DMS114 treated with DMSO at 0.1 percent for 48 hours (cell line): ENCODE results near the gene MCC.
A peak's percentile ranks its signal among the peaks of the same experiment; 100 is the strongest.

Experiments
- DNase-seq: peaks from one replicate; lab custom pipeline; 2025; ENCODE audit not compliant: unreplicated experiment; lab: John Stamatoyannopoulos, UW

Gene MCC

GRCh38 chr5:113329981-113330380 lies 158.3 kb downstream of the MCC start:
- no peak for DNase-seq

GRCh38 chr5:113325054-113325453 lies 163.2 kb downstream of the MCC start:
- no peak for DNase-seq

GRCh38 chr5:113321276-113321675 lies 167.0 kb downstream of the MCC start:
- no peak for DNase-seq

GRCh38 chr5:113320273-113320780 lies 167.9 kb downstream of the MCC start:
- no peak for DNase-seq

- DNase-seq = no peak
These were observed 168.8 kb downstream of the MCC start for GRCh38 chr5:113319256-113320053.

- DNase-seq = no peak
These were observed 170.6 kb downstream of the MCC start for GRCh38 chr5:113317636-113318035.

- DNase-seq = no peak
These were observed 177.0 kb downstream of the MCC start for GRCh38 chr5:113311301-113311700.

- no peak for DNase-seq
These were observed 186.1 kb downstream of the MCC start for GRCh38 chr5:113302120-113302519.

GRCh38 chr5:113299591-113299990 lies 188.7 kb downstream of the MCC start:
- DNase-seq = no peak

GRCh38 chr5:113296676-113297075 lies 191.6 kb downstream of the MCC start:
- no peak for DNase-seq

- DNase-seq = no peak
These were observed 193.1 kb downstream of the MCC start for GRCh38 chr5:113295111-113295539.

- DNase-seq = peak; percentile 73
These were observed 193.7 kb downstream of the MCC start for GRCh38 chr5:113294311-113295110.

GRCh38 chr5:113293975-113294310 lies 194.3 kb downstream of the MCC start:
- no peak for DNase-seq

- no peak for DNase-seq
These were observed 194.9 kb downstream of the MCC start for GRCh38 chr5:113293068-113293974.

- DNase-seq = no peak
These were observed 195.8 kb downstream of the MCC start for GRCh38 chr5:113292462-113292861.

- no peak for DNase-seq
These were observed 204.7 kb downstream of the MCC start for GRCh38 chr5:113283558-113283957.

- no peak for DNase-seq
These were observed 205.8 kb downstream of the MCC start for GRCh38 chr5:113282472-113282871.

GRCh38 chr5:113281194-113281593 lies 207.1 kb downstream of the MCC start:
- DNase-seq = no peak

GRCh38 chr5:113280541-113280940 lies 207.7 kb downstream of the MCC start:
- DNase-seq = no peak

GRCh38 chr5:113278976-113279375 lies 209.3 kb downstream of the MCC start:
- DNase-seq = no peak

- DNase-seq = no peak
These were observed 211.8 kb downstream of the MCC start for GRCh38 chr5:113276493-113276892.
